Endothelial cell of umbilical vein (primary cell): ENCODE results near the gene DNAJC28.

Source experiments
- EZH2 ChIP-seq: IDR thresholded peaks from 2 replicates; pipeline ENCODE4 v1.6.1; 2012; ENCODE audit warnings: borderline replicate concordance, low read depth, mild to moderate bottlenecking, moderate library complexity, low read length, inconsistent platforms; ENCODE audit not compliant: severe bottlenecking
- FOS ChIP-seq: IDR thresholded peaks from 2 replicates; pipeline ENCODE4 v1.6.1; 2011; ENCODE audit warnings: mild to moderate bottlenecking, low read length, moderate library complexity, borderline replicate concordance; ENCODE audit not compliant: insufficient read depth
- JUN ChIP-seq: IDR thresholded peaks from 2 replicates; pipeline ENCODE4 v1.6.1; 2011; ENCODE audit warnings: borderline replicate concordance, low read depth; ENCODE audit not compliant: insufficient read length, insufficient read depth
- MAX ChIP-seq: IDR thresholded peaks from 2 replicates; pipeline ENCODE4 v1.6.1; 2011; ENCODE audit not compliant: insufficient read depth, insufficient read length
- MYC ChIP-seq: IDR thresholded peaks from one replicate; pipeline ENCODE4 v1.6.1; 2011; ENCODE audit warnings: mild to moderate bottlenecking, low read depth, low read length
- POLR2A ChIP-seq: IDR thresholded peaks from 2 replicates; pipeline ENCODE4 v1.6.1; 2012; ENCODE audit warnings: low read depth, mild to moderate bottlenecking, control low read depth, low read length
- POLR2AphosphoS5 ChIP-seq: IDR thresholded peaks from 2 replicates; pipeline ENCODE4 v1.6.1; 2012; ENCODE audit warnings: low read depth, mild to moderate bottlenecking, control low read depth, low read length, moderate library complexity; ENCODE audit not compliant: insufficient read depth
- TF ChIP-seq, protein P1 (sequence below), 2 donors: IDR thresholded peaks; 1 replicate in 1 of 2; 2 replicates in 1 of 2; pipeline ENCODE4 v1.5.1; 2011; ENCODE audit warnings: low read length in 2 of 2, mild to moderate bottlenecking in 2 of 2, moderate library complexity in 2 of 2, control low read depth in 1 of 2, inconsistent platforms in 1 of 2, low read depth in 1 of 2; ENCODE audit not compliant: insufficient read depth in 1 of 2; ENCODE audit errors: extremely low read depth in 1 of 2

DNA sequence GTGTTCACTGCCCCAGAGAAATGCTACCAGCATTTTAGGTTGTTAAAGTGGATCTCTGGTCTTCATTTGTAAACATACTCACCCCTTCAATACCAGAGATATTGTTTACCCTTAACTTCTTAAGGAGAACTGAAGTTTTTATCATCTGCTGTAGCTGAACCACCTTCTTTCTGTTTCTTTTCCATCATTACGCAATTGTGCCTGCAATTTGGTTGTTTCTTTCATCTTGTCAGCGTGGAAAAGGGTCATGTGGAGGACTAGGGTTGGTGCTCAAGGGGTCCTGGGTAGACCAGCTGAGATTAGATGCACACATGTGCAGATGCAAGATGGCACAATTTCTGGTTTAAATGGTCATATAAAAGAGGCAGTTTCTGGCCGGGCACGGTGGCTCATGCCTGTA, 27.4 kb upstream of the DNAJC28 start:
- TF ChIP-seq, protein P1, sequence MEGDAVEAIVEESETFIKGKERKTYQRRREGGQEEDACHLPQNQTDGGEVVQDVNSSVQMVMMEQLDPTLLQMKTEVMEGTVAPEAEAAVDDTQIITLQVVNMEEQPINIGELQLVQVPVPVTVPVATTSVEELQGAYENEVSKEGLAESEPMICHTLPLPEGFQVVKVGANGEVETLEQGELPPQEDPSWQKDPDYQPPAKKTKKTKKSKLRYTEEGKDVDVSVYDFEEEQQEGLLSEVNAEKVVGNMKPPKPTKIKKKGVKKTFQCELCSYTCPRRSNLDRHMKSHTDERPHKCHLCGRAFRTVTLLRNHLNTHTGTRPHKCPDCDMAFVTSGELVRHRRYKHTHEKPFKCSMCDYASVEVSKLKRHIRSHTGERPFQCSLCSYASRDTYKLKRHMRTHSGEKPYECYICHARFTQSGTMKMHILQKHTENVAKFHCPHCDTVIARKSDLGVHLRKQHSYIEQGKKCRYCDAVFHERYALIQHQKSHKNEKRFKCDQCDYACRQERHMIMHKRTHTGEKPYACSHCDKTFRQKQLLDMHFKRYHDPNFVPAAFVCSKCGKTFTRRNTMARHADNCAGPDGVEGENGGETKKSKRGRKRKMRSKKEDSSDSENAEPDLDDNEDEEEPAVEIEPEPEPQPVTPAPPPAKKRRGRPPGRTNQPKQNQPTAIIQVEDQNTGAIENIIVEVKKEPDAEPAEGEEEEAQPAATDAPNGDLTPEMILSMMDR (IDR thresholded peaks at IDR 0.05; ENCODE audit: extremely low read depth in 1 of 2, insufficient read depth in 1 of 2, low read depth in 1 of 2, low read length in 2 of 2) = no peak
- TF ChIP-seq MAX (no peak), EZH2 (no peak), POLR2A (no peak), POLR2AphosphoS5 (no peak), JUN (no peak), FOS (no peak), MYC (no peak)
